Medulla oblongata (tissue), 1 donor: ENCODE results near the gene STK38.
A peak's percentile ranks its signal among the peaks of the same experiment; 100 is the strongest.
"Not testable (repeated sequence)": the region's sequence is repeated elsewhere in the genome, so short reads cannot be mapped to it uniquely, and the experiment has no call there.

Experiments used
- DNase-seq: peaks from one replicate; pipeline ENCODE4 v3.0.0-alpha.2; 2015; ENCODE audit errors: extremely low spot score

Gene STK38

GRCh38 chr6:36546920-36547645, at the start of gene STK38:
Gene STK38 (minus strand): TSS chr6:36547479. CDS start chr6:36540202, 7,277 bp downstream.
- DNase-seq, result peak; percentile 94

GRCh38 chr6:36596356-36596755, 49.1 kb upstream of the STK38 start:
- no peak for DNase-seq

GRCh38 chr6:36594816-36595643, 47.8 kb upstream of the STK38 start:
- DNase-seq, result peak; percentile 79

GRCh38 chr6:36594029-36594815, 46.9 kb upstream of the STK38 start, which contains the start of gene SRSF3:
Gene SRSF3 (plus strand): TSS chr6:36594362. CDS start chr6:36596763, 2,401 bp downstream.
- peak; percentile 99 for DNase-seq

GRCh38 chr6:36593569-36594028, 46.3 kb upstream of the STK38 start:
- DNase-seq, result no peak

- no peak for DNase-seq
Observed at GRCh38 chr6:36592221-36592655, 45.0 kb upstream of the STK38 start.

GRCh38 chr6:36590237-36590636, 43.0 kb upstream of the STK38 start:
- no peak for DNase-seq

GRCh38 chr6:36589025-36589400, 41.7 kb upstream of the STK38 start:
- not testable (repeated sequence) for DNase-seq

DNA sequence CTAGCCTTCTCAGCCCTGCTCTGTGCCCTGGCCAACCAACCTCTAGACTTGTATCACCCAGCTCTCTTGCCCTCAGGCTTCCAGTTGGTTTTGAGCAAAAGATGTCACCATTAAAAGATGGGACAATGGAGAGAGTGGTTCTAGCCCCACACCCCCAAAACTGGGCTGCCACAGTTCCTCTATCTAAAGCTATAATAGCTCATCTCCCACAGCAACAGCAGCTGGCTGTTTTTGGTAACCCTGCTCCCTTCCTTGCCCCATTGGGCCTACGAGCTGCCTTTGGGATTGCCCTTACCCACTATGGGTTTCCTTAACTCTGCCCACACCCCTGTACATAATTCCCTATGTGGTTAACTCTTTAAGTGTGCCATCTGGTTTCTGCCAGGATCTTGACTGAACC, 39.3 kb upstream of the STK38 start:
- no peak for DNase-seq

GRCh38 chr6:36581716-36582115, 34.4 kb upstream of the STK38 start:
- DNase-seq, result no peak

DNA sequence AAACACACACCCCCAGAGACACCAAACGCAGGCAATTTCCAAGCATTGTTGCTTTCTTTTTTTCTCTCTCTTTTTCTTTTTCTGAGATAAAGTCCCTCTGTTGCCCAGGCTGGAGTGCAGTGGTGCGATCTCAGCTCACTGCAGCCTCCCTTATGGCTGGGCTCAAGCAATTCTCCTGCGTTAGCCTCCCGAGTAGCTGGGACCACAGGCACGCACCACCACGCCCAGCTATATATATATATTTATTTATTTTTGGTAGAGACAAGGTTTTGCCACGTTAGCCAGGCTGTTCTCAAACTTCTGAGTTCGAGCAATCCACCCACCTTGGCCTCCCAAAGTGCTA, 32.9 kb upstream of the STK38 start:
- DNase-seq, result no peak

DNA sequence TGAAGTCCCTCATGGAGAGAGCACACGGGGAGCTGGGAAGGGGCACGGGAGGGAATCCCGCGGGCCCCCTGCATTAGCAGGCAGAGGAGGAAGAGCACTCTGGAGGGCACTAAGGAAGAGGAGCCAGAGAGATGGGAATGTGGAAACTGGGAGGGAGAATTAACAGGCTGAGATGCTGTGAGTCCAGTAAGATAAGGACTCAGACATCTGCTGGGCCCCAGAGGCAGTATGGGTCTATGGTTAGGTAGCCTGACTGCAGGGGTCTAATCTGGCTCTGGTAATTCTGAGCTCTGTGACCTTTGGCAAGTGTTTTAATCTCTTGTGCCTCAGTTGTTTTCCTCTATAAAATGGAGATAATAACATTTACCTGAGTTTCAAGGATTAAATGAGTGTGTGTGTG, 31.2 kb upstream of the STK38 start:
- DNase-seq, result no peak

DNA sequence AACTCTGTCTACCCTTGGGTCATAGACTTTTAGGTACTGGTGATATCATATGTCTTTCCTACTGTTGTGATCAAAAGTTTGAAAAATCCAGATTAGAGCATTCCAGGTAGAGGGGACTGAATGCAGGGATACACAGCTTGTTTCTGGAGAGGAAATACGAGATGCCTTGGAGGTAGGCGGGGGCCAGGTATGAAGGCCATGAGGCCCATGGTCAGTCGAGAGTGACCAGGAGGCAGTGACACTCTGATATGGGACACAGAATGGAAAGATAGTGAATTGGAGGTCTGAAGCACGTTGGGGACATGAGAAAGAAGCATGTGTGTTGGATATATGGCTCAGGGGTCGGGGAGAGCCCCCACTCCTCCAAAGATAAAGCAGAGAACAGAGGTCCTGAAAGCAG, 30.8 kb upstream of the STK38 start:
- DNase-seq, result no peak

DNA sequence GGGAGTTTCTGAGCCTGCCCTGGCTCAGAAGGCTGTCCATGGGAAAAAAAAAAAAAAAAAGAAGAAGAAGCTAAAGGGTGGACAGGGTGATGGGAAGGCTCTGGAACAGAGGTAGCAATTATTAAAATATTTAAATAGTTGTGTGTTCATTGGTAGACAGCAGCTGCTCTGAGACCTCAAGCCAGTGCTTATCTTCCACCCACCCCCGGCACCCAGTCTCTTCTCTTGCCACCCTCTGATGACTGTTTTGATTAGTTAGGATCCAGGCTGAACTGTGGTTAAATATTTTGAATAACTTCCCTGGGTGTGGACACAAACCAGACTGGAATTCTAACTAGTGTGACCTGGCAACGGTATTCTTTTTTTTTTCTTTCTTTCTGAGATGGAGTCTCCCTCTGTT, 30.0 kb upstream of the STK38 start:
- no peak for DNase-seq

DNA sequence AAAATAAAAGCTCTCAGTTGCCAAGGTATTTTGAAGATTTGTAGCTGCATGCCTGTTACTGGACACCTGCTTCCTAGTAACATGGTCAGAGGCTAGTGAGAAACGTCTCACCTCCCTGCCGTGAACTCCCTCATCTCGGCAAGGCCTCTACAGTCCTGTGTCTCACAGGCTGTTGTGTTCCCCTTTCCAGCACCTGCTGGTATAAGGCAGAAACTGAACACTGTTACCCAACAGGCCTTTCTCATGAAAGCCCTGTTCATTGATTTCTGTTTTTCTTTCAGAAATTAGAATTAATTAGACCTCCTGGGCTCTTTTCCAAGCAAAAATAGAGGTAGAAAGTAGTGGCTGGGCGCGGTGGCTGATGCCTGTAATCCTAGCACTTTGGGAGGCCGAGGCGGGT, 29.3 kb upstream of the STK38 start:
- DNase-seq, result no peak

GRCh38 chr6:36574679-36575078, 27.4 kb upstream of the STK38 start:
- DNase-seq, result no peak

DNA sequence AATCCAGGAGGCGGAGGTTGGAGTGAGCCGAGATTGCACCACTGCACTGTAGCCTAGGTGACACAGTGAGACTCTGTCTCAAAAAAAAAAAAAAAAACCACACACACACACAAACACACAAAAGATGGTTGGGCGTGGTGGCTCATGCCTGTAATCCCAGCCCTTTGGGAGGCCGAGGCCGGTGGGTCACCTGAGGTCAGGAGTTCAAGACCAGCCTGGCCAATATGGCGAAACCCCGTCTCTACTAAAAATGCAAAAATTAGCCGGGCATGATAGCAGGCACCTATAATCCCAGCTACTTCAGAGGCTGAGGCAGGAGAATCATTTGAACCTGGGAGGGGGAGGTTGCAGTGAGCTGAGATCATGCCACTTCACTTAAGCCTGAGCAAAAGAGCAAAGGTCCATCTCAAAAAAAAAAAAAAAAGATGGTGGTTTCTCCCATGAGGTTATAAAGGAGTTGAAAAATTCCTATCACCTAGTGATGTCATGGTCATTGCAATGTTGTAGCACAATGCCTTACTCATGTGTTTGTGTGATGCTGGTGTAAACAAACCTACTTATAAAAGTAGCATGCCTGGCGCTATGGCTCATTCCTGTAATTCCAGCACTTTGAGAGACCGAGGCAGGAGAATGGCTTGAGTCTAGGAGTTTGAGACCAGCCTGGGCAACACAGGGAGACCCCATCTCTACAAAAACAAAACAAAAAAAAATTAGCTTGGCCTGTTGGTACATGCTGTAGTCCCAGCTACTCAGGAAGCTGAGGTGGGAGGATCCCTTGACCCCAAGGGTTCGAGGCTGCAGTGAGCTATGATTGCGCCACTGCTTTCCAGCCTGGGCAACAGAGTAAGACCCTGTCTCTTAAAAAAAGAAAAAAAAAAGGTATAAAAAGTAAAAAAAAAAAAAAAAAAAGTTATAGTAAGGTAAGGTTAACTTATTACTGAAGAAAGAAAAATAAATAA, 25.4 kb upstream of the STK38 start:
- DNase-seq, result not testable (repeated sequence)

DNA sequence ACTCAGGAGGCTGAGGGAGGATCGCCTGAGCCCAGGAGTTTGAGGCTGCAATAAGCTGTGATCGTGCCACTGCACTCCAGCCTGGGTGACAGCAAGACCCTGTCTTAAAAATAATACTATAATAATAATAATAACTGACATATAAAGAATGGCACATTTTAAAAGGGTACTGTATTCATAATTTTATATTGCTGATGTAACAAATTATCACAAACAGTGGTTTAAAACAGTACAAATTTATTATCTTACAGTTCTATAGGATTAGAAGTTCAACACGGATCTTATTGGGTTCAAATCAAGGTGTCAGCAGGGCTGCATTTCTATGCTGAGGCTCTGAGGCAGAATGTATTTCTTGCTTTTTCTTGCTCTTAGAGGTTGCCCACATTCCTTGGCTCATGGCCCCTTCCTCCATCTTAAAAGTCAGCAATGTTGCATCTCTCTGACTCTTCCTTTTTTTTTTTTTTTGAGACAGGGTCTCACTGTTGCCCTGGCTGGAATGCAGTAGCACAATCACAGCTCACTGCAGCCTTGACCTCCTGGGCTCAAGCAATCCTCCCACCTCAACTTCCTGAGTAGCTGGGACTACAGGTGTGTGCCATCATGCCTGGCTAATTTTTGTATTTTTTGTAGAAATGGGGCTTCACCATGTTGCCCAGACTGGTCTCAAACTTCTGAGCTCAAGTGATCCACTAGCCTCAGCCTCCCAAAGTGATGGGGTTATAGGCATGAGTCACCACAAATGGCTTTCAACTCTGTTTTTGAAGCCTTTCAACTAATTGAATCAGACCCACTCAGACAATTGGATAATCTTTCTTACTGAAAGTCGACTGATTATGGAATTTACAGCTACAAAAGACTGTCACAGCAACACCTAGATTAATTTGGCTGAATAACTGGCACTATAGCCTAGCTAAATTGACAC, 24.1 kb upstream of the STK38 start:
- no peak for DNase-seq

GRCh38 chr6:36570264-36570663, 23.0 kb upstream of the STK38 start:
- no peak for DNase-seq

DNA sequence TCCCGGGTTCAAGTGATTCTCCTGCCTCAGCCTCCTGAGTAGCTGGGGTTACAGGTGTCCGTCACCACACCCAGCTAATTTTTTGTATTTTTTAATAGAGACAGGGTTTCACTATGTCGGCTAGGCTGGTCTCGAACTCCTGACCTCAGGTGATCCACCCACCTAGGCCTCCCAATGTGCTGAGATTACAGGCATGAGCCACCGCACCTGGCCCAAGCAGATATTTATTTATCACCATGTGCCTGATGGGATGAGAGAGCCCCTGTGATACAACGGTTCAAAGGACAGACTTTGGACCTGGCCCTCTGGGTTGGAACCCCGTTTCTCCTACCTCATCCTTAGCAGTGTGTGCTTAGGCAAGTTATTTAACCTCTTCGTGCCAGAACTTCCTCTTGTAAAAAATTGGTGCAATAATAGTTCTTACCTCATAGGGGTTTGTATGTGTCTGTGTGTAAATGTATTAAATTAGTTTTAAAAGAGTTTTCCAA, 19.2 kb upstream of the STK38 start:
- no peak for DNase-seq
